Measurements from ENCODE around the gene STX8. TPM values are rescaled to one million over a fixed set of nuclear protein-coding genes. Genes with fewer than 3 reads are reported as not detected.

STX8 gene
- total RNA-seq, 1 experiment from 2014 or later = 38.8 TPM

DNA sequence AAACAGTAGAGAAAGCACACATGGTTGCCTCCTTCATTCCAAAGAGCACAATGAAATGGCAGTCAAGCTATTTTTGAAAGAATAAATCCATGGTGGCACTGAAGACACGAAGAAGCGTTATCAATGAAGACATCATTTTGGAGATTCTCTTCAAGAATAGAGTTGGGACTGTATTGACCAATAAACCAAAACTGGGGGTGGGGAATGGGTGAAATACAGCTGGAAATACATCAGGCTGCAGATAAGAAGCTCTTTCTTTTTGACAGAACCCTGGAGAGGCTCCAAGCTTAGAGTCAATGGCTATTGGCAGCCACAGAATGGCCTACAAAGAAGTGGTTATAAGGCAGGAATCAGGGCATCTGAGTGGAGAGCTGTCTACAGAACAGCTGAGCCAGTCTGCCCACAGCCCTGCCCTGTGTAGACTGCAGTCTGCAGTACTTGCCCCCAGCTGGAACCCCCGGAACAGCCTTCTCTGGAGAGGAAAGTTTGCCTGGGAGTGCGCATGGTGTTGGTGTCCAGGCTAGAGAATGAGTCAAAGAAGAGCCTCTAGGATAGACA is 100.4 kb downstream of the STX8 start:
- DNase-seq (ENCODE audit: low read depth, low spot score) (no peak), ATAC-seq (no peak)
- ChIA-PET POLR2A (no interaction called here), CTCF (no interaction called here), RAD21 (ENCODE audit: low non-redundant PET in 1 of 2, low total read pairs in 2 of 2, uncharacterized antibody in 2 of 2, unreplicated experiment in 2 of 2) (no interaction called here)
- Histone ChIP-seq H4K20me1 (ENCODE audit: insufficient read depth) (no peaks in the 10 kb centered on the region), H3K4me3 (replicated peaks in 1 of 2; ENCODE audit: low read depth in 1 of 2, low read length in 2 of 2) (no peak overlapping the region), H3K9me3 (ENCODE audit: control insufficient read depth in 1 of 2, insufficient read depth in 1 of 2, low read depth in 1 of 2, low read length in 2 of 2) (no peaks in the 10 kb centered on the region), H3K9me2 (ENCODE audit: insufficient read depth) (no peaks in the 10 kb centered on the region), H3K4me2 (ENCODE audit: low read length) (no peak overlapping the region), H3K9ac (ENCODE audit: low read length) (no peak overlapping the region), H3K27ac (ENCODE audit: low read depth, low read length) (no peak overlapping the region), H3K79me2 (ENCODE audit: insufficient read depth, low read length) (no peaks in the 10 kb centered on the region), H2AFZ (ENCODE audit: low read depth, low read length, poor library complexity, severe bottlenecking) (no peak overlapping the region), H3K4me1 (ENCODE audit: control insufficient read depth in 1 of 2, insufficient read depth in 2 of 2, low read length in 2 of 2) (no peaks in the 10 kb centered on the region), H3K36me3 (ENCODE audit: control insufficient read depth in 1 of 2, insufficient read depth in 2 of 2, low read length in 2 of 2) (no peaks in the 10 kb centered on the region), H3K27me3 (ENCODE audit: insufficient read depth, low read length) (no peaks in the 10 kb centered on the region)
- intact Hi-C loops (cut with micrococcal nuclease) = no loop called here
- BruUV-seq (replicated peaks) = no TSS peak
- TF ChIP-seq FOSL1 (IDR thresholded peaks at IDR 0.05; ENCODE audit: low read depth) (no peak), TCF7L2 (IDR thresholded peaks at IDR 0.05; ENCODE audit: borderline replicate concordance, extremely low read depth, insufficient read depth, insufficient read length) (no peak), POLR2A (IDR thresholded peaks at IDR 0.05; ENCODE audit: borderline replicate concordance, extremely low read depth, insufficient read depth, insufficient read length) (no peak), SP1 (IDR thresholded peaks at IDR 0.05; ENCODE audit: low read depth) (no peak), EGR1 (IDR thresholded peaks at IDR 0.05; ENCODE audit: low read depth) (no peak), ZNF274 (IDR thresholded peaks at IDR 0.05; ENCODE audit: low read depth, low read length) (no peak), CEBPB (IDR thresholded peaks at IDR 0.05; ENCODE audit: low read depth) (no peak), EZH2 (IDR thresholded peaks at IDR 0.05) (no peak), JUND (IDR thresholded peaks at IDR 0.05) (no peak)
- TF ChIP-seq, protein P1, sequence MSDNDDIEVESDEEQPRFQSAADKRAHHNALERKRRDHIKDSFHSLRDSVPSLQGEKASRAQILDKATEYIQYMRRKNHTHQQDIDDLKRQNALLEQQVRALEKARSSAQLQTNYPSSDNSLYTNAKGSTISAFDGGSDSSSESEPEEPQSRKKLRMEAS (IDR thresholded peaks at IDR 0.05) = no peak
- TF ChIP-seq, protein P2, sequence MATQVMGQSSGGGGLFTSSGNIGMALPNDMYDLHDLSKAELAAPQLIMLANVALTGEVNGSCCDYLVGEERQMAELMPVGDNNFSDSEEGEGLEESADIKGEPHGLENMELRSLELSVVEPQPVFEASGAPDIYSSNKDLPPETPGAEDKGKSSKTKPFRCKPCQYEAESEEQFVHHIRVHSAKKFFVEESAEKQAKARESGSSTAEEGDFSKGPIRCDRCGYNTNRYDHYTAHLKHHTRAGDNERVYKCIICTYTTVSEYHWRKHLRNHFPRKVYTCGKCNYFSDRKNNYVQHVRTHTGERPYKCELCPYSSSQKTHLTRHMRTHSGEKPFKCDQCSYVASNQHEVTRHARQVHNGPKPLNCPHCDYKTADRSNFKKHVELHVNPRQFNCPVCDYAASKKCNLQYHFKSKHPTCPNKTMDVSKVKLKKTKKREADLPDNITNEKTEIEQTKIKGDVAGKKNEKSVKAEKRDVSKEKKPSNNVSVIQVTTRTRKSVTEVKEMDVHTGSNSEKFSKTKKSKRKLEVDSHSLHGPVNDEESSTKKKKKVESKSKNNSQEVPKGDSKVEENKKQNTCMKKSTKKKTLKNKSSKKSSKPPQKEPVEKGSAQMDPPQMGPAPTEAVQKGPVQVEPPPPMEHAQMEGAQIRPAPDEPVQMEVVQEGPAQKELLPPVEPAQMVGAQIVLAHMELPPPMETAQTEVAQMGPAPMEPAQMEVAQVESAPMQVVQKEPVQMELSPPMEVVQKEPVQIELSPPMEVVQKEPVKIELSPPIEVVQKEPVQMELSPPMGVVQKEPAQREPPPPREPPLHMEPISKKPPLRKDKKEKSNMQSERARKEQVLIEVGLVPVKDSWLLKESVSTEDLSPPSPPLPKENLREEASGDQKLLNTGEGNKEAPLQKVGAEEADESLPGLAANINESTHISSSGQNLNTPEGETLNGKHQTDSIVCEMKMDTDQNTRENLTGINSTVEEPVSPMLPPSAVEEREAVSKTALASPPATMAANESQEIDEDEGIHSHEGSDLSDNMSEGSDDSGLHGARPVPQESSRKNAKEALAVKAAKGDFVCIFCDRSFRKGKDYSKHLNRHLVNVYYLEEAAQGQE (IDR thresholded peaks at IDR 0.05; ENCODE audit: low read depth) = no peak
- TF ChIP-seq, protein P3, sequence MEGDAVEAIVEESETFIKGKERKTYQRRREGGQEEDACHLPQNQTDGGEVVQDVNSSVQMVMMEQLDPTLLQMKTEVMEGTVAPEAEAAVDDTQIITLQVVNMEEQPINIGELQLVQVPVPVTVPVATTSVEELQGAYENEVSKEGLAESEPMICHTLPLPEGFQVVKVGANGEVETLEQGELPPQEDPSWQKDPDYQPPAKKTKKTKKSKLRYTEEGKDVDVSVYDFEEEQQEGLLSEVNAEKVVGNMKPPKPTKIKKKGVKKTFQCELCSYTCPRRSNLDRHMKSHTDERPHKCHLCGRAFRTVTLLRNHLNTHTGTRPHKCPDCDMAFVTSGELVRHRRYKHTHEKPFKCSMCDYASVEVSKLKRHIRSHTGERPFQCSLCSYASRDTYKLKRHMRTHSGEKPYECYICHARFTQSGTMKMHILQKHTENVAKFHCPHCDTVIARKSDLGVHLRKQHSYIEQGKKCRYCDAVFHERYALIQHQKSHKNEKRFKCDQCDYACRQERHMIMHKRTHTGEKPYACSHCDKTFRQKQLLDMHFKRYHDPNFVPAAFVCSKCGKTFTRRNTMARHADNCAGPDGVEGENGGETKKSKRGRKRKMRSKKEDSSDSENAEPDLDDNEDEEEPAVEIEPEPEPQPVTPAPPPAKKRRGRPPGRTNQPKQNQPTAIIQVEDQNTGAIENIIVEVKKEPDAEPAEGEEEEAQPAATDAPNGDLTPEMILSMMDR (IDR thresholded peaks at IDR 0.05 in 2 of 3, conservative IDR thresholded peaks at IDR 0.05 in 1 of 3; ENCODE audit: borderline replicate concordance in 1 of 3, insufficient read depth in 1 of 3, low read depth in 2 of 3, low read length in 2 of 3) = no peak
